Hepatocyte (in vitro differentiated cells): ENCODE measurements around the gene IGF1. TPM values are rescaled to one million over a fixed set of nuclear protein-coding genes. Genes with fewer than 3 reads are reported as not detected.

Source experiments
- DNase-seq: peaks from one replicate; pipeline ENCODE4 v3.0.0-alpha.2; 2016; ENCODE audit warnings: low spot score
- H2AFZ ChIP-seq: fragments of 200-600 bp; sonication (generic); 2 replicates; pipeline ENCODE4 v1.6.0; 2016; ENCODE audit warnings: antibody characterized with exemption, mild to moderate bottlenecking
- H3K27ac ChIP-seq: fragments of 200-600 bp; sonication (generic); 2 replicates; pipeline ENCODE4 v1.5.1; 2016; ENCODE audit warnings: mild to moderate bottlenecking
- H3K27me3 ChIP-seq: fragments of 200-600 bp; sonication (generic); 2 replicates; pipeline ENCODE4 v1.6.1; 2016
- H3K36me3 ChIP-seq: fragments of 200-600 bp; sonication (generic); replicated peaks from 2 replicates; pipeline ENCODE4 v1.5.1; 2016; ENCODE audit warnings: low read depth; ENCODE audit not compliant: insufficient read depth
- H3K4me1 ChIP-seq: fragments of 200-600 bp; sonication (generic); 2 replicates; pipeline ENCODE4 v1.5.1; 2016; ENCODE audit warnings: mild to moderate bottlenecking, moderate library complexity; ENCODE audit not compliant: insufficient read depth
- H3K4me2 ChIP-seq: fragments of 200-600 bp; sonication (generic); 2 replicates; pipeline ENCODE4 v1.6.0; 2016
- H3K4me3 ChIP-seq: fragments of 200-600 bp; sonication (generic); 2 replicates; pipeline ENCODE4 v1.5.1; 2016; ENCODE audit warnings: mild to moderate bottlenecking
- H3K79me2 ChIP-seq: fragments of 200-600 bp; sonication (generic); 2 replicates; pipeline ENCODE4 v1.6.0; 2017; ENCODE audit warnings: mild to moderate bottlenecking
- H3K9me2 ChIP-seq: fragments of 200-600 bp; sonication (generic); replicated peaks from 2 replicates; pipeline ENCODE4 v1.6.0; 2017; ENCODE audit warnings: mild to moderate bottlenecking; ENCODE audit not compliant: insufficient read depth
- H3K9me3 ChIP-seq: fragments of 200-600 bp; sonication (generic); 2 replicates; pipeline ENCODE4 v1.5.1; 2016; ENCODE audit warnings: low read depth, mild to moderate bottlenecking
- H4K20me1 ChIP-seq: fragments of 200-600 bp; sonication (generic); 2 replicates; pipeline ENCODE4 v1.6.0; 2016; ENCODE audit warnings: mild to moderate bottlenecking; ENCODE audit not compliant: insufficient read depth, poor library complexity, severe bottlenecking
- EZH2 ChIP-seq: fragments of 200-600 bp; sonication (generic); IDR thresholded peaks from 2 replicates; pipeline ENCODE4 v1.6.1; 2016; ENCODE audit warnings: antibody characterized with exemption, mild to moderate bottlenecking, borderline replicate concordance
- EZH2phosphoT487 ChIP-seq: fragments of 200-600 bp; sonication (generic); IDR thresholded peaks from one replicate; pipeline ENCODE4 v1.6.1; 2018; ENCODE audit warnings: antibody characterized with exemption, mild to moderate bottlenecking, low read depth, moderate library complexity; ENCODE audit not compliant: unreplicated experiment, severe bottlenecking
- WGBS: methylation state at CpG from one replicate; pipeline ENCODE4 v1.1.6; 2016; ENCODE audit warnings: low lambda C conversion rate; ENCODE audit errors: missing lambda C conversion rate; 5-methylcytosine and 5-hydroxymethylcytosine counted together
- polyA plus RNA-seq: library from polyadenylated mRNA; unstranded; fragments of >200 nt; fragmentation: Nextera tagmentation; extraction: Ambion mirVana; gene quantifications from 2 replicates; pipeline ENCODE4 v1.2.1, GENCODE V29; 2016
- total RNA-seq: library from RNA; depleted of rRNA; stranded (reverse); fragments of >200 nt; gene quantifications from 2 replicates; pipeline ENCODE4 v1.2.3, GENCODE V29; 2014
- TF ChIP-seq, protein P1 (sequence below): fragments of 200-600 bp; sonication (generic); IDR thresholded peaks from 2 replicates; pipeline ENCODE4 v1.5.1; 2016; ENCODE audit warnings: antibody characterized with exemption, mild to moderate bottlenecking; ENCODE audit not compliant: poor library complexity

The IGF1 gene
- total and polyA plus RNA-seq, 2 experiments from 2014 or later: 10.0 to 12.0 TPM

DNA sequence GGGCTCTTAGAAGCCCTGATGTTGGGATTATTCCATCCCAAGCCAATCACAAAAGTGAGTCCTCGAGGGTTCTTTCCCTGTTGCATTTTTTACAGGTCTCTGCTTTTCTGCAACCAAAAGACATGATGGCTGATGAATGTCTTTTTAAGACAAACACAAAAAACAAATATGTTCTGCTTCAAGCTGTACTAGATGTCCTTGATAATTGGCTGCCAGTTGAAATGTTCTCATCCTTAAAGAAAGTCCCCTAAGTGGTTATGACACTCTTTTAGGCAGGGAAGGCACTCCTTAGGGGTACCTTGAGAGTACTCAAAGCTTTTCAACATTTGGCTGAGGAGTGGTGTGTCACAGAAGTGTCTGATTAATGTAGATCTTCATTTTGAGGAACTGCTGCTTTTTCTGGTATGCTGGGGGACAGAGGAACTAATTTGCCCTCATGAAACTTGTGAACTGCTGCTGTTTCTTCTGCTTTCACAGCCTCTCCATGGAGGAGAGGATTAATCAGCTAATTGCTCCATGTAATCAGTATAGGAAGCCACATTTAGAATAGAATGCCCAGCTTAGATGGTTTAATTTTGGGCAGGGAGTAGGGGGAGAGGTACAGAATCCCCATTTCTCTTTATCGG is 22.8 kb upstream of the IGF1 start:
- WGBS: 68% methylated on average over 2 of the region's 2 CpGs
- H3K27ac ChIP-seq: no peak overlapping the region
- H3K4me1 ChIP-seq: no peaks in the 10 kb centered on the region
- TF ChIP-seq EZH2phosphoT487 (no peak), EZH2 (no peak)
- TF ChIP-seq, protein P1, sequence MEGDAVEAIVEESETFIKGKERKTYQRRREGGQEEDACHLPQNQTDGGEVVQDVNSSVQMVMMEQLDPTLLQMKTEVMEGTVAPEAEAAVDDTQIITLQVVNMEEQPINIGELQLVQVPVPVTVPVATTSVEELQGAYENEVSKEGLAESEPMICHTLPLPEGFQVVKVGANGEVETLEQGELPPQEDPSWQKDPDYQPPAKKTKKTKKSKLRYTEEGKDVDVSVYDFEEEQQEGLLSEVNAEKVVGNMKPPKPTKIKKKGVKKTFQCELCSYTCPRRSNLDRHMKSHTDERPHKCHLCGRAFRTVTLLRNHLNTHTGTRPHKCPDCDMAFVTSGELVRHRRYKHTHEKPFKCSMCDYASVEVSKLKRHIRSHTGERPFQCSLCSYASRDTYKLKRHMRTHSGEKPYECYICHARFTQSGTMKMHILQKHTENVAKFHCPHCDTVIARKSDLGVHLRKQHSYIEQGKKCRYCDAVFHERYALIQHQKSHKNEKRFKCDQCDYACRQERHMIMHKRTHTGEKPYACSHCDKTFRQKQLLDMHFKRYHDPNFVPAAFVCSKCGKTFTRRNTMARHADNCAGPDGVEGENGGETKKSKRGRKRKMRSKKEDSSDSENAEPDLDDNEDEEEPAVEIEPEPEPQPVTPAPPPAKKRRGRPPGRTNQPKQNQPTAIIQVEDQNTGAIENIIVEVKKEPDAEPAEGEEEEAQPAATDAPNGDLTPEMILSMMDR: no peak
- no peaks in the 10 kb centered on the region for H3K27me3 ChIP-seq
- H4K20me1 ChIP-seq: no peaks in the 10 kb centered on the region
- H2AFZ ChIP-seq: no peak overlapping the region
- no peaks in the 10 kb centered on the region for H3K9me2 ChIP-seq
- H3K9me3 ChIP-seq: no peaks in the 10 kb centered on the region
- DNase-seq: no peak
- no peak overlapping the region for H3K4me2 ChIP-seq
- no peaks in the 10 kb centered on the region for H3K79me2 ChIP-seq
- H3K4me3 ChIP-seq: no peak overlapping the region
- H3K36me3 ChIP-seq: no peaks in the 10 kb centered on the region

DNA sequence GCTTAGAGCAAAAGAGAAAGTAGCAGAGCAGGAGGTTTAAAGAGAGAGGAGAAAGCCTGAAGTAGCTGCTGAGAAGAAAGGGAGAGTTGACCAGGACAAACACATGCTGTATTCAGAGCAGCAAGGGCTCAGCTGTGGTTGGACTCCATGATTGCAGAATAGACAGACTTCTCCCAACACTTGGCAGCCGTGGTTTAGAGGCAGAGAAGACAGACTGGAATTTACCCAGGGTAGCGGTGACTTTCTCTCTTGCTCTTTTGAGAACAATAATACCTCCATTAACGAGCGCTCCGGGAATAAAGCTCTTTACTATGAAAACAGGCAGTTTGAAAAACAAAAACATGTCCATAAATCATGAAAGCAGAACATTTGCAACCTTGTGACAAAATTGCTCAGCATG is 21.4 kb upstream of the IGF1 start:
- 62% methylated on average over 5 of the region's 5 CpGs for WGBS
- Histone ChIP-seq H4K20me1 (no peaks in the 10 kb centered on the region), H3K36me3 (no peaks in the 10 kb centered on the region), H3K9me3 (no peaks in the 10 kb centered on the region), H3K4me3 (no peak overlapping the region), H3K27me3 (no peaks in the 10 kb centered on the region), H3K9me2 (no peaks in the 10 kb centered on the region), H3K4me1 (no peaks in the 10 kb centered on the region), H3K4me2 (no peak overlapping the region), H3K79me2 (no peaks in the 10 kb centered on the region), H2AFZ (no peak overlapping the region), H3K27ac (no peak overlapping the region)
- TF ChIP-seq EZH2phosphoT487: no peak
- TF ChIP-seq EZH2: no peak
- TF ChIP-seq, protein P1: no peak
- DNase-seq: no peak

- TF ChIP-seq EZH2 (no peak), EZH2phosphoT487 (no peak)
- TF ChIP-seq, protein P1: no peak
- Histone ChIP-seq H3K9me3 (no peaks in the 10 kb centered on the region), H4K20me1 (no peaks in the 10 kb centered on the region), H2AFZ (no peak overlapping the region), H3K27me3 (no peaks in the 10 kb centered on the region), H3K27ac (no peak overlapping the region), H3K4me3 (no peak overlapping the region), H3K79me2 (no peaks in the 10 kb centered on the region), H3K36me3 (no peaks in the 10 kb centered on the region), H3K9me2 (no peaks in the 10 kb centered on the region), H3K4me1 (no peaks in the 10 kb centered on the region), H3K4me2 (no peak overlapping the region)
- 93% methylated on average over 1 of the region's 1 CpG for WGBS
- DNase-seq: no peak
These were observed 18.1 kb upstream of the IGF1 start for GRCh38 chr12:102498471-102498870.

- H3K4me1 ChIP-seq: no peaks in the 10 kb centered on the region
- no peaks in the 10 kb centered on the region for H3K79me2 ChIP-seq
- H3K9me2 ChIP-seq: no peaks in the 10 kb centered on the region
- no peak overlapping the region for H3K4me2 ChIP-seq
- WGBS: 82% methylated on average over 1 of the region's 1 CpG
- H3K9me3 ChIP-seq: no peaks in the 10 kb centered on the region
- no peaks in the 10 kb centered on the region for H4K20me1 ChIP-seq
- no peak overlapping the region for H3K4me3 ChIP-seq
- TF ChIP-seq EZH2phosphoT487 (no peak), EZH2 (no peak)
- TF ChIP-seq, protein P1: no peak
- H2AFZ ChIP-seq: no peak overlapping the region
- no peak for DNase-seq
- no peak overlapping the region for H3K27ac ChIP-seq
- H3K36me3 ChIP-seq: no peaks in the 10 kb centered on the region
- no peaks in the 10 kb centered on the region for H3K27me3 ChIP-seq
These were observed 17.4 kb upstream of the IGF1 start for GRCh38 chr12:102497743-102498142.
